ENCODE results near the gene ZNF500. TPM values are rescaled to one million over a fixed set of nuclear protein-coding genes. Genes with fewer than 3 reads are reported as not detected.

ZNF500 gene
- total RNA-seq, 1 experiment from 2014 or later = 10.4 TPM

GRCh38 chr16:4726616-4727015, 40.3 kb downstream of the ZNF500 start:
- no peaks in the 10 kb centered on the region for H3K9me3 ChIP-seq (ENCODE audit: low read length)
- H3K36me3 ChIP-seq (ENCODE audit: low read depth, low read length) = no peaks in the 10 kb centered on the region
- peaks cover 2% of the 10 kb centered on the region; the same call in 1 of the 2 replicates for H3K79me2 ChIP-seq (ENCODE audit: low read length)
- ChIA-PET POLR2A (ENCODE audit: unreplicated experiment) (no interaction called here), CTCF (no interaction called here)
- H3K4me2 ChIP-seq (ENCODE audit: low read length) = no peak overlapping the region
- H3K9me2 ChIP-seq (replicated peaks; ENCODE audit: low read length) = no peaks in the 10 kb centered on the region
- H3K27ac ChIP-seq (ENCODE audit: low read length) = no peak overlapping the region
- no peak overlapping the region for H2AFZ ChIP-seq (ENCODE audit: low read length)
- H3K4me1 ChIP-seq (ENCODE audit: insufficient read depth, low read length) = no peaks in the 10 kb centered on the region
- no peak overlapping the region for H3K9ac ChIP-seq (ENCODE audit: low read length)
- no peak overlapping the region for H3K4me3 ChIP-seq (ENCODE audit: low read length)
- BruUV-seq (replicated peaks) = no TSS peak
- ATAC-seq (no peak), DNase-seq (no peak)
- no peaks in the 10 kb centered on the region for H4K20me1 ChIP-seq (ENCODE audit: low read length)
- intact Hi-C loops (cut with micrococcal nuclease) = no loop called here
- no peaks in the 10 kb centered on the region for H3F3A ChIP-seq (ENCODE audit: low read length, unreplicated experiment)
- H3K27me3 ChIP-seq (ENCODE audit: low read length) = no peaks in the 10 kb centered on the region
- no peak for TF ChIP-seq CTCF (conservative IDR thresholded peaks at IDR 0.05; ENCODE audit: low read depth, low read length)
- TF ChIP-seq EZH2 (IDR thresholded peaks at IDR 0.05; ENCODE audit: low read length, unreplicated experiment) = no peak
- no peak for TF ChIP-seq EZH2phosphoT487 (IDR thresholded peaks at IDR 0.05; ENCODE audit: borderline replicate concordance, low read length)

- Histone ChIP-seq H3K79me2 (ENCODE audit: low read length) (no peaks in the 10 kb centered on the region), H3K9me2 (replicated peaks; ENCODE audit: low read length) (no peaks in the 10 kb centered on the region), H3F3A (ENCODE audit: low read length, unreplicated experiment) (no peaks in the 10 kb centered on the region), H2AFZ (ENCODE audit: low read length) (no peak overlapping the region), H3K4me3 (ENCODE audit: low read length) (no peak overlapping the region), H4K20me1 (ENCODE audit: low read length) (no peaks in the 10 kb centered on the region), H3K27me3 (ENCODE audit: low read length) (no peaks in the 10 kb centered on the region), H3K4me1 (ENCODE audit: insufficient read depth, low read length) (no peaks in the 10 kb centered on the region), H3K9ac (ENCODE audit: low read length) (no peak overlapping the region), H3K36me3 (ENCODE audit: low read depth, low read length) (no peaks in the 10 kb centered on the region), H3K27ac (ENCODE audit: low read length) (no peak overlapping the region), H3K4me2 (ENCODE audit: low read length) (no peak overlapping the region), H3K9me3 (ENCODE audit: low read length) (no peaks in the 10 kb centered on the region)
- ATAC-seq = no peak
- BruUV-seq (replicated peaks) = no TSS peak
- intact Hi-C loops (cut with micrococcal nuclease) = no loop called here
- DNase-seq = no peak
- TF ChIP-seq CTCF (conservative IDR thresholded peaks at IDR 0.05; ENCODE audit: low read depth, low read length) (no peak), EZH2 (IDR thresholded peaks at IDR 0.05; ENCODE audit: low read length, unreplicated experiment) (no peak), EZH2phosphoT487 (IDR thresholded peaks at IDR 0.05; ENCODE audit: borderline replicate concordance, low read length) (no peak)
- CTCF ChIA-PET = no interaction called here
- POLR2A ChIA-PET (ENCODE audit: unreplicated experiment) = no interaction called here
Observed at GRCh38 chr16:4724661-4725270, 42.2 kb downstream of the ZNF500 start.

GRCh38 chr16:4723071-4723767, 43.7 kb downstream of the ZNF500 start:
- CTCF ChIA-PET = interaction anchor here (0.6 kb wide), 1 partner anchor 61 kb away, joined by 3 read pairs; no protein-coding TSS in a partner anchor
- BruUV-seq (replicated peaks) = no TSS peak
- POLR2A ChIA-PET (ENCODE audit: unreplicated experiment) = no interaction called here

More at GRCh38 chr16:4723071-4723767, 43.7 kb downstream of the ZNF500 start:
- no peak overlapping the region for H3K27ac ChIP-seq (ENCODE audit: low read length)
- no peak overlapping the region for H3K4me3 ChIP-seq (ENCODE audit: low read length)
- DNase-seq (no peak), ATAC-seq (no peak)
- intact Hi-C loops (cut with micrococcal nuclease) = no loop called here
- H3K36me3 ChIP-seq (ENCODE audit: low read depth, low read length) = no peaks in the 10 kb centered on the region
- H3K4me1 ChIP-seq (ENCODE audit: insufficient read depth, low read length) = no peaks in the 10 kb centered on the region
- no peak overlapping the region for H3K9ac ChIP-seq (ENCODE audit: low read length)
- no peaks in the 10 kb centered on the region for H3K27me3 ChIP-seq (ENCODE audit: low read length)
- TF ChIP-seq EZH2 (IDR thresholded peaks at IDR 0.05; ENCODE audit: low read length, unreplicated experiment) (no peak), EZH2phosphoT487 (IDR thresholded peaks at IDR 0.05; ENCODE audit: borderline replicate concordance, low read length) (no peak), CTCF (conservative IDR thresholded peaks at IDR 0.05; ENCODE audit: low read depth, low read length) (no peak)
- H3F3A ChIP-seq (ENCODE audit: low read length, unreplicated experiment) = no peaks in the 10 kb centered on the region
- H2AFZ ChIP-seq (ENCODE audit: low read length) = no peak overlapping the region
- H4K20me1 ChIP-seq (ENCODE audit: low read length) = no peaks in the 10 kb centered on the region
- H3K4me2 ChIP-seq (ENCODE audit: low read length) = no peak overlapping the region
- H3K79me2 ChIP-seq (ENCODE audit: low read length) = no peaks in the 10 kb centered on the region
- no peaks in the 10 kb centered on the region for H3K9me3 ChIP-seq (ENCODE audit: low read length)
- no peaks in the 10 kb centered on the region for H3K9me2 ChIP-seq (replicated peaks; ENCODE audit: low read length)
